Muscle of back (tissue), 11 donors: ENCODE measurements around the gene SGSM2. TPM values are rescaled to one million over a fixed set of nuclear protein-coding genes. Genes with fewer than 3 reads are reported as not detected.
A peak's percentile ranks its signal among the peaks of the same experiment; 100 is the strongest.

Source experiments
- DNase-seq, 3 donors: peaks; one replicate each; pipeline versions ENCODE4 v3.0.0 to v3.0.0-alpha.2; 2013
- polyA plus RNA-seq, 10 donors: library from polyadenylated mRNA; unstranded; fragments of 120-200 nt; gene quantifications; one replicate each; pipeline ENCODE4 v1.2.1, GENCODE V29; 2013; ENCODE audit not compliant: insufficient read length in 10 of 10

The SGSM2 gene
- polyA plus RNA-seq, 10 donors = 32.1 to 49.9 (median 43.0) TPM

DNA sequence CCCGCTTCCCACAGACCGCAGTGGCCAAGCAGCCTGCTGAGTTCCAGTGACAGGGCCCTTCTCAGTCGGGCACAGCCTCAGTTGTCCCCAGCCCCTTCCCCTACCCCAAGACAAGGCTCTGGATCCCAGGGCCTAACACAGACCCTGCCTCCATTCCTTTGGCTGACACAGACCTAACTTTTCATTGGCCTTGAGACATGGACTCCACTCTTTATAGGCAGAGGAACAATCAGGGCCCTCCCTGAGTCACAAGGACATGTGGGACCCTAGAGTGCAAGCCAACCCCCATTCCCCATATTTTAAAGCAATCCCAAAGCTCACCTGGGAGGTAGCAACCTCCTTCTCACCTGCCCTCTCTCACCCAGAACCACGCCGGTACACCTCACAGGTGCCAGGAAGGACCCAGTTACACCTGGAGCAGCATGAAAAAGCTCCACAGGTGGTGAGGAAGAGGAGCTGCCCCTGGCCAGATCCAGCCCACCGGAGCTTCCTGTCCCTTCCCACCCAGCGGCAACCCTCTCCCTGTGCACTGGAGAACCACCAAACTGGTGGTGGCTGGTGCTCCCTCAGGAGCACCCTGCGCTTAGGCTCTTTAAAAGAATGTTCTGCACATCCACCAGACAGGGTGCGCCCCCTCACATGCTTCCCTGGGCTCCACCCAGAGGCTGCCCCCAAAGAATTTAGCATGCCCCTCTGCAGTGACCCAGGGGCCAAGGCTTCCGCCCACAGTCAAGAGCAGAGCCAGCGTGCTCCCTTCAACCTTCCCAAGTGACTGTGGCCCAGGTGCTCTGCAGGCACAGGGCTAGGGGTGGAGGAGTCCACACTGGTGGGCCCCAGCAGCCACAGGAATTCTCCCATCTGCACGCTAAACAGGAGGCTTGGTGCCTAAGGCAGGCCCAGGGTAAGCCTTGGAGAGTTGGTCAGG lies 60.2 kb downstream of the SGSM2 start:
- DNase-seq = no peak

- no peak for DNase-seq
Observed at GRCh38 chr17:2398182-2398581, 60.9 kb downstream of the SGSM2 start.

GRCh38 chr17:2398655-2399571 lies 61.6 kb downstream of the SGSM2 start:
- DNase-seq = peak in 2 of 3 donors; percentile 72 to 75

- DNase-seq = peak; percentile 96 to 99 (median 98)
Observed at GRCh38 chr17:2399572-2400473, 62.5 kb downstream of the SGSM2 start.

- DNase-seq = peak in 1 of 3 donors; percentile 86
Observed at GRCh38 chr17:2400474-2400866, 63.2 kb downstream of the SGSM2 start.

GRCh38 chr17:2400877-2401425 lies 63.6 kb downstream of the SGSM2 start, which contains the start of gene MNT:
TSS of gene MNT (minus strand) at chr17:2401060. CDS start at chr17:2400712, 348 bp downstream.
- peak in 2 of 3 donors; percentile 96 for DNase-seq

- DNase-seq = peak; percentile 99 to 100 (median 100)
Observed at GRCh38 chr17:2401426-2402221, 64.3 kb downstream of the SGSM2 start.

DNA sequence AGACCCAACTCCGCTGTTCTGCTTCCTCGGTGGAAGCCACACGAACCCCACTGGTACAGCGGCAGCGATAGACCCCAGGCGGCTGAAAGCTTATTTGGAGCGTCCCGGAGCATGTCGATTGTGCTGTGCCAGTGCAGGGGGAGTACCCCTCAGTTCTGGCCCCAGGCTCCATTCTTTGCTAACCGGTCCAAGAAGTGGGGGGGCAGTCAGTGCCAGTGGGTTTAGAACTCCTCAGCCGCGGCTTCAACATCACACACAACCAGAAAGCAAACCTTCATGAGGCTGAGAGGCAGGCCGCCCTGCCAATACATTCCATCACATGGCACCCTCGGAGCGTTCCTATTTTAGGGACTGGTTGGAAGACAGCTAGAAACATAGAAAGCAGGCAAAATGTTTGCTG lies 65.2 kb downstream of the SGSM2 start:
- no peak for DNase-seq

DNA sequence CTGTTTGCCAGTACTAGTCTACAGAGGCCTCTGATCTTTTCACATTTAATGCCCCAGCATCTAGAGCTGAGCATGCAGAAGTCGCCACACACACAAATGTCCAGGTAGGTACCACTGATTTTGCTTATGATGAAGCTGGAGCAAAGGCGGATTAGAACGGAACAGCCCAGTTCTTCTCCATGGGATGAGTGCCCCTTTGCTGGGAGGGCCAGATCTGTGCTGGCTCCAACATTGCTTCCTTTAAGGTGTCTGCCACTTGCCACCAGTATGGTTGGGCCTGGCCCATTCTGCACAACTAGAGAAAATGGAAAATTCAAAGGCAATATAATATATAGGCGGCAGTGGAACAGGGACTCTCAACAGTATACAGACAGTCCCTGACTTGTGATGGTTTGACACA lies 65.7 kb downstream of the SGSM2 start:
- DNase-seq = no peak

DNA sequence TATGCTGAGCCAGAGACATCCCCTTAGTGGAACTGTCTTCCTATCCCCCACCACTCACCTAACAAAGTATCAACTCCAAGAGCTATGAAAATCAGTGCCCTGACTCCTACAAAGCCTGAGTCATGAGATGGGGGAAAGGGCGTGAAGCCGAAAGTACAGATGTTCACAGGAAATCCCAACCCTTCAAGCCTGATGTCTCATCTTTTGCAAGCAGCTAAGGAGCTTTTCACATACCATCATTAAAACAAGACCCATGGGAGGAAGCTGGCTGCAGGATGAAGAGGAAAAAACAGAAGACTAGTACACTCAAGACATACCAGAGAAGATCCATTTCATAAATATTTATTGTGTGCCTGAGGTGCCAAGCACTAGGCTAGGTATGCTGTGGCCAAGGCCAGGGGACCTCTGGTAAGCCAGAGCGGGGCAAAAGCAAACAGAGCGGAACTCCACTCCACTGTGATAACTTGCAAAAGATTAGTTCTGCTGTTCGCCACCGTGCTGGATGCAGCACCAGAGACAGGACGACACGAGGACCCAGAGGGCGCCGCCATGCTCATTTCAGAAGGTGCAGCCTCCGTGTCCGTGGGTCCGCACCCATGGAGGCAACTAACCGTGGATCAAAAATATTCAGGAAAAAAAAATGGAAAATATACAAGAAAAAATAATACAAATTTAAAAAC lies 68.1 kb downstream of the SGSM2 start:
- DNase-seq = peak in 2 of 3 donors; percentile 52 to 72

GRCh38 chr17:2406271-2406902 lies 69.1 kb downstream of the SGSM2 start:
- peak in 1 of 3 donors; percentile 14 for DNase-seq

DNA sequence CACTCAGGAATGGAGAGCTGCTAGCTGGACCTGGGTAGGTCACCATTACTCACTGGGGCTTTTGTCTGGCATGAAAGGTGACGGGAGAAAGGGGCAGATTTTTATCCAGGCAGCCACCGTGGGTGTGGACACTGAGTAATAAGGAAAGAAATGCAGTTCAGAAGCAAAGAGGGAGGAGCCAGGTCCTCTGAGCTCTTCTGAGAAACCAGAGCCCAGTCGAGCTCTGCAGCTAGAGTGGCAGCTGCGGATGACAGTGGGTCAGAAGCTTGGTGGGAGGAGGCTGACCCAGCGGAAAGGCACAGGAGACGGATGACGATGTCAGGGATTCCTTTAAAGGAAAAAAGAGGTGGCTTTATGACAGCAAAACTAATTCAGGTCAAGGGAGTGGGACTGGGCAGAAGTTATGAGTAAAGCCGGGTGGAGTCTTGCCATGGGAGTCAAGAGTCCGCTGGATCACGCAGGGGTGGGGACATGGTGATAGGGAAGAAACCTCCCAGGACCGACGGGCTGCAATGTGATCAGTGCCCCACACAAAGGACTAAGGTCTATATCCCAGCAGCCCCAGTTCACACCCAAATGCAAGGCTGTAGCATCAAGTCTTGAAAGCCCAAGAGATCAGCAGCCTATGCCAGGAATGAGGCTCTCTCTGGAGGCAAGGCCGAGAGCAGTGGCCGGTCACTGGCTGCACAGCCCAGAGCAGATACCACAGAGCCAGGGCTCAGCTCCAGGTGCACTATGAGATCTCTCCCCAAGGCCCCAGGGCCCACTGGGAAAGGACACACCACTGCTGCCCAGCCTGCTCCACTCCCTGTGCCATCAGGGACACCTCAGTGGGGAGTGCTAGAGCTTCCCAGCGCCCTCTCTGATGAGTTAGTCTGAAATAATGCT lies 69.8 kb downstream of the SGSM2 start:
- peak; percentile 66 to 81 (median 66) for DNase-seq

DNA sequence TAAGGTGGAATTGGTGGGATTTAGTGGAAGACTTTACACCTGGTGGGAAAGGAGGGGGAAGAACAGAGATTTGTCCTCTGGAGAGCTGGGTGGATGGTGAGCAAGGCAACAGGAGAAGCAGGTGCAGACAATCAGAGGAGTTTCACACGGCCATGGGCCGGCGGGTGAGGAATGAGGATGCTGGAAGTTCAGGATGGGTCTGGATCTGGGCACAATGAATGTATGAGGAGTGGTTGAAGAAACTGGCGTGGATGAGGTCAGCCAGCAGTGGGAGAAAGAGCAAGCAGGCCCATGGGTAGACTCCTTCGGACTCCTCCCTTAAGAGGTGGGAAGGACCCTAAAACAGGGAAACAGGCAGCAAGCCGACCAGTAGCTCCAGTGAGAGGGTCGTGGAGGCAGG lies 73.7 kb downstream of the SGSM2 start:
- DNase-seq = no peak

DNA sequence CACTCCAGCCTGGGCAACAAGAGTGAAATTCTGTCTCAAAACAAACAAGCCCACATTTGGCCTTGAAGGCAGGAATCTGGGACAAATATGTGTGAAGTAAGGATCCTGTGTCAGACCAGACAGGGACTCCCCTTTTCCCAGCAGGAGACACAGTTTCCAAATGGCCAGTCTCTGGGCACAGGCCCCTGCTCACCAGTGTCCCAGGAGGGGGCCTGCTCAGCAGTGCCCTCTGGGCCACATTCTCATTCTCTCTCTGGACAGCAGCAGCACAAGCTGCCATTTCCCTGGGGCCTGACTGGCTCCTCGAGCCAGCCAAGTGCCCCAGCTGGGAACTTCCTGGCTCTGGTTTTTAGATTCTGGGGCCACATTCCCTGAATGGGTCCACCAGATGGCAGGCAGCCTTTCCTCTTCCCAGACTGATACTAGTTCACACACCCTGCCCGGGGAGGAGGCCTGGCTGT lies 75.3 kb downstream of the SGSM2 start:
- peak in 2 of 3 donors; percentile 35 to 56 for DNase-seq

GRCh38 chr17:2414446-2415064 lies 77.3 kb downstream of the SGSM2 start:
- DNase-seq = no peak

DNA sequence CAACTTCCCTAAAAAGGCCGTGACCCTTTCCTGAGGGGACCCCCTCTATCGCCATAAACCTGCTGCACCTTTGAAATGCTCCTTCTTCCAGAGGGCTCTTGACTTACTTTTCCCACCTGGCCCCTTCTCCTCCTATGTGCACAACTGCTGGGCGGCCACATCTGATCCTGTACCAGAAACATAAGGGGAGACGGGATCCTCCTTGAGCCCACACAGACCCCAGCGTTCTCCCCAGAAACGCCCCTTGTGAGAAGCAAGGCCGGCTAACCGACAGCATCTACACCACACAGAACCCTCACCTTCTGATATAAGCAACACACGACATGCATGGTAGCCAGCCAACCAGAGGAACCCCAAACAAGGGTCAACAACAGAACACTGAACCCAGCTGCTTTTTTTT lies 77.8 kb downstream of the SGSM2 start:
- DNase-seq = no peak
